GM18951 (cell line): ENCODE measurements around the gene STK32C.
"Not testable (repeated sequence)": the region's sequence is repeated elsewhere in the genome, so short reads cannot be mapped to it uniquely, and the experiment has no call there.

Experiments used
- POLR2A ChIP-seq: IDR thresholded peaks from 4 replicates; pipeline ENCODE4 v1.6.1; 2011; ENCODE audit warnings: mild to moderate bottlenecking; ENCODE audit not compliant: insufficient read length, insufficient read depth; ENCODE audit errors: extremely low read depth
- in situ Hi-C: fragments of 300-500 bp; cut with MboI; formaldehyde crosslinking; loops from one replicate; pipeline ENCODE4 v1.12.0; 2022; ENCODE audit warnings: low sequenced_read_pairs, mixed read lengths, inconsistent platforms; ENCODE audit not compliant: unreplicated experiment

STK32C gene

GRCh38 chr10:132307823-132308586, at the start of gene STK32C:
Gene STK32C (minus strand): TSS chr10:132307950. CDS start chr10:132307833, 117 bp downstream.
- in situ Hi-C loops, result no loop called here
- peak; percentile 44 for TF ChIP-seq POLR2A

GRCh38 chr10:132356621-132357195, 49.0 kb upstream of the STK32C start:
- TF ChIP-seq POLR2A, result no peak
- in situ Hi-C loops, result no loop called here

- in situ Hi-C loops, result no loop called here
- no peak for TF ChIP-seq POLR2A
These were observed 48.0 kb upstream of the STK32C start for GRCh38 chr10:132355754-132356153.

- TF ChIP-seq POLR2A, result no peak
- in situ Hi-C loops, result no loop called here
These were observed 47.5 kb upstream of the STK32C start for GRCh38 chr10:132355297-132355696.

- in situ Hi-C loops, result no loop called here
- no peak for TF ChIP-seq POLR2A
These were observed 46.8 kb upstream of the STK32C start for GRCh38 chr10:132354356-132355094.

GRCh38 chr10:132353456-132354355, 46.0 kb upstream of the STK32C start:
- in situ Hi-C loops, result no loop called here
- TF ChIP-seq POLR2A, result no peak

- in situ Hi-C loops, result not testable (repeated sequence)
These were observed 44.9 kb upstream of the STK32C start for GRCh38 chr10:132352462-132353308.

GRCh38 chr10:132351611-132352010, 43.9 kb upstream of the STK32C start:
- TF ChIP-seq POLR2A, result no peak
- in situ Hi-C loops, result no loop called here

- no peak for TF ChIP-seq POLR2A
- in situ Hi-C loops, result no loop called here
These were observed 43.2 kb upstream of the STK32C start for GRCh38 chr10:132350946-132351345.

- no peak for TF ChIP-seq POLR2A
These were observed 42.6 kb upstream of the STK32C start for GRCh38 chr10:132350391-132350790.

GRCh38 chr10:132349766-132350165, 42.0 kb upstream of the STK32C start:
- in situ Hi-C loops, result no loop called here
- TF ChIP-seq POLR2A, result no peak

More at GRCh38 chr10:132350391-132350790, 42.6 kb upstream of the STK32C start:
- in situ Hi-C loops, result no loop called here

GRCh38 chr10:132347931-132348267, 40.1 kb upstream of the STK32C start:
- TF ChIP-seq POLR2A, result no peak
- in situ Hi-C loops, result no loop called here

- in situ Hi-C loops, result no loop called here
- no peak for TF ChIP-seq POLR2A
These were observed 39.6 kb upstream of the STK32C start for GRCh38 chr10:132347211-132347930.
